Cerebellar cortex (tissue), 1 donor: ENCODE measurements around the gene CFAP90.
A peak's percentile ranks its signal among the peaks of the same experiment; 100 is the strongest.

Experiments used
- DNase-seq: peaks from one replicate; pipeline ENCODE4 v3.0.0-alpha.2; 2015; ENCODE audit warnings: low spot score

CFAP90 gene

GRCh38 chr5:7868427-7868772 is 17.5 kb upstream of the CFAP90 start:
- peak; percentile 35 for DNase-seq

GRCh38 chr5:7867260-7867659 is 16.3 kb upstream of the CFAP90 start:
- DNase-seq: peak; percentile 22

GRCh38 chr5:7866196-7866595 is 15.3 kb upstream of the CFAP90 start:
- no peak for DNase-seq

GRCh38 chr5:7857926-7858632 is 7.1 kb upstream of the CFAP90 start:
- DNase-seq: no peak

- DNase-seq: no peak
Measured at GRCh38 chr5:7857361-7857760, 6.4 kb upstream of the CFAP90 start.

GRCh38 chr5:7856855-7857254 is 5.9 kb upstream of the CFAP90 start:
- peak; percentile 55 for DNase-seq

- DNase-seq: no peak
Measured at GRCh38 chr5:7855611-7856010, 4.7 kb upstream of the CFAP90 start.

- DNase-seq: no peak
Measured at GRCh38 chr5:7852988-7853387, 2.1 kb upstream of the CFAP90 start.

GRCh38 chr5:7852542-7852941 is 1.6 kb upstream of the CFAP90 start:
- DNase-seq: no peak

GRCh38 chr5:7851617-7852289 is 820 bp upstream of the CFAP90 start:
- no peak for DNase-seq

- DNase-seq: no peak
Measured at GRCh38 chr5:7851240-7851592, 283 bp upstream of the CFAP90 start.

- DNase-seq: peak; percentile 21
Measured at GRCh38 chr5:7849681-7850394, 1.1 kb downstream of the CFAP90 start.

- DNase-seq: no peak
Measured at GRCh38 chr5:7848296-7848695, 2.6 kb downstream of the CFAP90 start.

- no peak for DNase-seq
Measured at GRCh38 chr5:7846327-7846726, 4.6 kb downstream of the CFAP90 start.

- DNase-seq: no peak
Measured at GRCh38 chr5:7845557-7845956, 5.4 kb downstream of the CFAP90 start.

- no peak for DNase-seq
Measured at GRCh38 chr5:7844901-7845300, 6.0 kb downstream of the CFAP90 start.

GRCh38 chr5:7842531-7842930 is 8.4 kb downstream of the CFAP90 start:
- no peak for DNase-seq

GRCh38 chr5:7837403-7837802 is 13.5 kb downstream of the CFAP90 start:
- DNase-seq: no peak

GRCh38 chr5:7834982-7835381 is 16.0 kb downstream of the CFAP90 start:
- no peak for DNase-seq

GRCh38 chr5:7828269-7828668 is 22.7 kb downstream of the CFAP90 start:
- no peak for DNase-seq

GRCh38 chr5:7827610-7828009 is 23.3 kb downstream of the CFAP90 start:
- DNase-seq: peak; percentile 13

GRCh38 chr5:7825630-7826029 is 25.3 kb downstream of the CFAP90 start:
- no peak for DNase-seq

- DNase-seq: no peak
Measured at GRCh38 chr5:7824995-7825394, 25.9 kb downstream of the CFAP90 start.
